GM12878 (cell line): ENCODE results near the gene WIPF1. TPM values are rescaled to one million over a fixed set of nuclear protein-coding genes. Genes with fewer than 3 reads are reported as not detected.

Source experiments
- ATAC-seq: fragments of 200-7000 bp; cut with Tn5 transposase; 3 replicates; pipeline ENCODE4 v1.9.1; 2020; ENCODE audit warnings: mild to moderate bottlenecking, moderate library complexity
- BruUV-seq: library from RNA; stranded (reverse); fragments of 400-500 nt; replicated peaks from 2 replicates; lab custom pipeline; 2021; lab: Mats Ljungman, UMichigan
- CTCF ChIA-PET: fragments of 300-600 bp; sonication (Branson Sonifier 250); formaldehyde crosslinking; extraction: SDS; loops from one replicate; lab custom pipeline; 2021; ENCODE audit warnings: inconsistent platforms; lab: Yijun Ruan, JAX
- POLR2A ChIA-PET: fragments of 350-600 bp; formaldehyde crosslinking; extraction: SDS; loops from one replicate; lab custom pipeline; 2021; ENCODE audit warnings: inconsistent platforms; lab: Charles Lee
- RAD21 ChIA-PET: fragments of 300-600 bp; sonication (Branson Sonifier 250); formaldehyde crosslinking; loops from one replicate; lab custom pipeline; 2023; ENCODE audit warnings: antibody characterized with exemption; ENCODE audit not compliant: unreplicated experiment; lab: Charles Lee
- SMC1A ChIA-PET: fragments of 300-600 bp; sonication (Branson Sonifier 250); formaldehyde crosslinking; loops from one replicate; lab custom pipeline; 2023; ENCODE audit not compliant: unreplicated experiment, uncharacterized antibody; lab: Charles Lee
- DNase-seq: peaks from one replicate; pipeline ENCODE4 v3.0.0-alpha.2; 2011; ENCODE audit warnings: low read depth, low spot score
- FAIRE-seq: peaks from 3 replicates; lab custom pipeline; 2011; peaks lifted over from hg19 to GRCh38; lab: Jason Lieb, UNC
- H2AFZ ChIP-seq: 2 replicates; pipeline ENCODE4 v1.6.0; 2011; ENCODE audit warnings: low read depth, low read length, control low read depth; ENCODE audit not compliant: control insufficient read depth
- H3K27ac ChIP-seq: 2 replicates; pipeline ENCODE4 v1.5.1; 2011; ENCODE audit warnings: control low read depth; ENCODE audit not compliant: control insufficient read depth, insufficient read depth
- H3K27me3 ChIP-seq, 2 experiments: replicated peaks in 1 of 2; 2 replicates each; pipeline versions ENCODE4 v1.6.0 to v1.6.1; 2011; ENCODE audit warnings: low read length in 1 of 2; ENCODE audit not compliant: control insufficient read depth in 2 of 2, insufficient read depth in 2 of 2
- H3K36me3 ChIP-seq, 2 experiments: 2 replicates each; pipeline ENCODE4 v1.5.1; 2011; ENCODE audit warnings: low read length in 1 of 2; ENCODE audit not compliant: control insufficient read depth in 2 of 2, insufficient read depth in 2 of 2
- H3K4me1 ChIP-seq: 2 replicates; pipeline ENCODE4 v1.6.1; 2011; ENCODE audit warnings: mild to moderate bottlenecking, low read length, moderate library complexity, mixed read lengths; ENCODE audit not compliant: control insufficient read depth, insufficient read depth
- H3K4me2 ChIP-seq: 2 replicates; pipeline ENCODE4 v1.6.0; 2011; ENCODE audit warnings: control low read depth; ENCODE audit not compliant: control insufficient read depth, insufficient read depth
- H3K4me3 ChIP-seq: fragments of 200-600 bp; sonication (generic); 2 replicates; pipeline ENCODE4 v1.5.1; 2016
- H3K79me2 ChIP-seq: 2 replicates; pipeline ENCODE4 v1.6.0; 2011; ENCODE audit warnings: low read length; ENCODE audit not compliant: control insufficient read depth, insufficient read depth
- H3K9ac ChIP-seq: 2 replicates; pipeline ENCODE4 v1.8.0; 2011; ENCODE audit warnings: low read length, control low read depth, mixed read lengths; ENCODE audit not compliant: control insufficient read depth, insufficient read depth
- H3K9me3 ChIP-seq: replicated peaks from 3 replicates; pipeline ENCODE4 v1.5.1; 2011; ENCODE audit warnings: mild to moderate bottlenecking, low read length; ENCODE audit not compliant: control insufficient read depth, insufficient read depth
- H4K20me1 ChIP-seq: 2 replicates; pipeline ENCODE4 v1.6.0; 2011; ENCODE audit not compliant: control insufficient read depth, insufficient read depth
- ASH2L ChIP-seq: fragments of 300-600, 200-600 bp; sonication (generic); IDR thresholded peaks from 2 replicates; pipeline ENCODE4 v1.6.1; 2017; ENCODE audit warnings: low read depth, mild to moderate bottlenecking, borderline replicate concordance
- BHLHE40 ChIP-seq, 2 experiments: fragments of 450-650 bp in 1 of 2; IDR thresholded peaks; 2 replicates each; pipeline ENCODE4 v1.6.1; 2011 to 2017; ENCODE audit warnings: low read depth in 2 of 2, borderline replicate concordance in 1 of 2, improper control_type of control experiment in 1 of 2, low read length in 1 of 2, mild to moderate bottlenecking in 1 of 2
- CHD2 ChIP-seq: IDR thresholded peaks from 2 replicates; pipeline ENCODE4 v1.6.1; 2011; ENCODE audit warnings: low read depth, low read length, improper control_type of control experiment, borderline replicate concordance
- EED ChIP-seq: sonication (generic); IDR thresholded peaks from 2 replicates; pipeline ENCODE4 v1.6.1; 2016; ENCODE audit warnings: antibody characterized with exemption, low read depth
- JUNB ChIP-seq: IDR thresholded peaks from 2 replicates; pipeline ENCODE4 v1.6.1; 2016; ENCODE audit warnings: antibody characterized with exemption, mild to moderate bottlenecking
- JUND ChIP-seq: IDR thresholded peaks from 2 replicates; pipeline ENCODE4 v1.6.1; 2012; ENCODE audit warnings: low read depth, mild to moderate bottlenecking, low read length, improper control_type of control experiment, moderate library complexity
- KLF5 ChIP-seq: fragments of 450-650 bp; IDR thresholded peaks from 2 replicates; pipeline ENCODE4 v1.6.1; 2014; ENCODE audit warnings: mild to moderate bottlenecking; ENCODE audit not compliant: partially characterized antibody
- NFXL1 ChIP-seq: fragments of 450-650 bp; IDR thresholded peaks from 2 replicates; pipeline ENCODE4 v1.6.1; 2017; ENCODE audit warnings: antibody characterized with exemption, mild to moderate bottlenecking, borderline replicate concordance
- RB1 ChIP-seq: fragments of 450-650 bp; formaldehyde crosslinking; IDR thresholded peaks from 2 replicates; pipeline ENCODE4 v1.6.1; 2017; ENCODE audit warnings: mild to moderate bottlenecking, borderline replicate concordance
- RBBP5 ChIP-seq: fragments of 200-600 bp; sonication (generic); conservative IDR thresholded peaks from 2 replicates; pipeline ENCODE4 v1.6.1; 2016
- USF2 ChIP-seq: IDR thresholded peaks from 2 replicates; pipeline ENCODE4 v1.6.1; 2011; ENCODE audit warnings: low read depth, low read length, improper control_type of control experiment, borderline replicate concordance
- ZNF274 ChIP-seq: IDR thresholded peaks from one replicate; pipeline ENCODE4 v1.8.0; 2011; ENCODE audit not compliant: insufficient read length, insufficient read depth
- in situ Hi-C: fragments of 300-500 bp; cut with MboI; formaldehyde crosslinking; loops from 9 replicates; pipeline ENCODE4 v1.14.3; 2018; ENCODE audit warnings: mixed read lengths
- intact Hi-C: fragments of 100-400 bp; cut with micrococcal nuclease; formaldehyde crosslinking; loops from one replicate; pipeline ENCODE4 v1.14.2; 2022; ENCODE audit not compliant: unreplicated experiment
- polyA plus RNA-seq, 11 experiments: library from polyadenylated mRNA; depleted of rRNA in 4 of 11; unstranded in 6 of 11; stranded (reverse) in 5 of 11; fragments of >200 nt; fragmentation: Nextera tagmentation in 4 of 11; fragmentation: Illumina TruSeq in 1 of 11; extraction: Ambion mirVana in 4 of 11; extraction: Trizol in 1 of 11; gene quantifications; 1 replicate in 1 of 11; 2 replicates in 10 of 11; pipeline versions ENCODE4 v1.2.1 to v1.2.3, GENCODE V29; 2011 to 2016; ENCODE audit warnings: inconsistent platforms in 2 of 11, missing spikeins in 2 of 11, low read depth in 1 of 11
- total RNA-seq, 4 experiments: library from RNA; depleted of rRNA in 3 of 4; stranded (reverse); fragments of >200 nt in 3 of 4; fragmentation: Illumina TruSeq in 1 of 4; extraction: Trizol in 1 of 4; gene quantifications; 2 replicates each; pipeline versions ENCODE4 v1.2.1 to v1.2.3, GENCODE V29; 2013 to 2021
- TF ChIP-seq, protein P1 (sequence below): fragments of 450-650 bp; IDR thresholded peaks from 2 replicates; pipeline ENCODE4 v1.6.1; 2017; ENCODE audit warnings: mild to moderate bottlenecking, moderate library complexity
- TF ChIP-seq, protein P2 (sequence below): fragments of 450-650 bp; IDR thresholded peaks from 2 replicates; pipeline ENCODE4 v1.6.1; 2017; ENCODE audit warnings: borderline replicate concordance

Gene WIPF1
- total and polyA plus RNA-seq, 10 of the 15 experiments (the other 5 are each of a cell fraction or from before 2014, with no cell fraction given): 23.1 to 188 (median 68.9) TPM

DNA sequence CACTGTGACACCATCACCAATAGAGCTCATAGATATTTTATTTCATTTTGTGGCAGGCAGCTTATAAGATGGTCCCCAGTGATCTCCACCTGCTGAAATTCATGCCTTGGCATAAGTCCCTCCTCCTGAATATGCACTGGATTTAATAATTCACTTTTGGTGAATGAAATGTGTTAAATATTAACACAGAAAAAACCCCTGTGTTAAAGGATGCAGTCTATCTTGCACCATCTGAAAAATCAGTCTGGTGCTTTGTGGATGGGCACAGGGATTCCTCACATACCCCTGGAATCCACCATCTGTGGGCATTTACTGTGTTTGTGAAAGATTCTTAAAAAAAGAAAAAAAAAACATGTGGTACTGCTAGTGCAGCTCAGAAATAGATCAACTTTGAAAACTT lies 26.1 kb upstream of the WIPF1 start:
- H2AFZ ChIP-seq: no peak overlapping the region
- no peak for TF ChIP-seq RBBP5
- TF ChIP-seq JUNB: no peak
- TF ChIP-seq, protein P1, sequence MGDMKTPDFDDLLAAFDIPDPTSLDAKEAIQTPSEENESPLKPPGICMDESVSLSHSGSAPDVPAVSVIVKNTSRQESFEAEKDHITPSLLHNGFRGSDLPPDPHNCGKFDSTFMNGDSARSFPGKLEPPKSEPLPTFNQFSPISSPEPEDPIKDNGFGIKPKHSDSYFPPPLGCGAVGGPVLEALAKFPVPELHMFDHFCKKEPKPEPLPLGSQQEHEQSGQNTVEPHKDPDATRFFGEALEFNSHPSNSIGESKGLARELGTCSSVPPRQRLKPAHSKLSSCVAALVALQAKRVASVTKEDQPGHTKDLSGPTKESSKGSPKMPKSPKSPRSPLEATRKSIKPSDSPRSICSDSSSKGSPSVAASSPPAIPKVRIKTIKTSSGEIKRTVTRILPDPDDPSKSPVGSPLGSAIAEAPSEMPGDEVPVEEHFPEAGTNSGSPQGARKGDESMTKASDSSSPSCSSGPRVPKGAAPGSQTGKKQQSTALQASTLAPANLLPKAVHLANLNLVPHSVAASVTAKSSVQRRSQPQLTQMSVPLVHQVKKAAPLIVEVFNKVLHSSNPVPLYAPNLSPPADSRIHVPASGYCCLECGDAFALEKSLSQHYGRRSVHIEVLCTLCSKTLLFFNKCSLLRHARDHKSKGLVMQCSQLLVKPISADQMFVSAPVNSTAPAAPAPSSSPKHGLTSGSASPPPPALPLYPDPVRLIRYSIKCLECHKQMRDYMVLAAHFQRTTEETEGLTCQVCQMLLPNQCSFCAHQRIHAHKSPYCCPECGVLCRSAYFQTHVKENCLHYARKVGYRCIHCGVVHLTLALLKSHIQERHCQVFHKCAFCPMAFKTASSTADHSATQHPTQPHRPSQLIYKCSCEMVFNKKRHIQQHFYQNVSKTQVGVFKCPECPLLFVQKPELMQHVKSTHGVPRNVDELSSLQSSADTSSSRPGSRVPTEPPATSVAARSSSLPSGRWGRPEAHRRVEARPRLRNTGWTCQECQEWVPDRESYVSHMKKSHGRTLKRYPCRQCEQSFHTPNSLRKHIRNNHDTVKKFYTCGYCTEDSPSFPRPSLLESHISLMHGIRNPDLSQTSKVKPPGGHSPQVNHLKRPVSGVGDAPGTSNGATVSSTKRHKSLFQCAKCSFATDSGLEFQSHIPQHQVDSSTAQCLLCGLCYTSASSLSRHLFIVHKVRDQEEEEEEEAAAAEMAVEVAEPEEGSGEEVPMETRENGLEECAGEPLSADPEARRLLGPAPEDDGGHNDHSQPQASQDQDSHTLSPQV: no peak
- TF ChIP-seq ASH2L: no peak
- no peak for TF ChIP-seq RB1
- TF ChIP-seq NFXL1: no peak
- no peak for TF ChIP-seq ZNF274
- no peak for TF ChIP-seq USF2
- no peak for TF ChIP-seq EED
- no peak for TF ChIP-seq JUND
- TF ChIP-seq BHLHE40 (IDR thresholded peaks at IDR 0.05; ENCODE audit: borderline replicate concordance in 1 of 2, low read depth in 2 of 2, low read length in 1 of 2): no peak
- TF ChIP-seq, protein P2, sequence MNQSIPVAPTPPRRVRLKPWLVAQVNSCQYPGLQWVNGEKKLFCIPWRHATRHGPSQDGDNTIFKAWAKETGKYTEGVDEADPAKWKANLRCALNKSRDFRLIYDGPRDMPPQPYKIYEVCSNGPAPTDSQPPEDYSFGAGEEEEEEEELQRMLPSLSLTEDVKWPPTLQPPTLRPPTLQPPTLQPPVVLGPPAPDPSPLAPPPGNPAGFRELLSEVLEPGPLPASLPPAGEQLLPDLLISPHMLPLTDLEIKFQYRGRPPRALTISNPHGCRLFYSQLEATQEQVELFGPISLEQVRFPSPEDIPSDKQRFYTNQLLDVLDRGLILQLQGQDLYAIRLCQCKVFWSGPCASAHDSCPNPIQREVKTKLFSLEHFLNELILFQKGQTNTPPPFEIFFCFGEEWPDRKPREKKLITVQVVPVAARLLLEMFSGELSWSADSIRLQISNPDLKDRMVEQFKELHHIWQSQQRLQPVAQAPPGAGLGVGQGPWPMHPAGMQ: no peak
- no peak for TF ChIP-seq CHD2
- no peak for TF ChIP-seq KLF5
- H3K9me3 ChIP-seq: no peaks in the 10 kb centered on the region
- no peak overlapping the region for H3K4me3 ChIP-seq
- DNase-seq (no peak), FAIRE-seq (no peak), ATAC-seq (peak; percentile 61)
- H3K4me2 ChIP-seq: no peak overlapping the region
- ChIA-PET POLR2A (interaction anchor here (0.6 to 3.5 kb wide), 9 partner anchors 9 to 130 kb away, joined by 3 to 27 read pairs (median 4); no protein-coding TSS in a partner anchor), CTCF (interaction anchor here (0.9 to 2.6 kb wide), 11 partner anchors 9 to 74 kb away, joined by 3 to 13 read pairs (median 5); partner anchors contain the start of gene WIPF1), SMC1A (interaction anchor here (0.9 to 16.0 kb wide), 9 partner anchors 10 to 131 kb away, joined by 3 to 512 read pairs (median 3); partner anchors contain the start of gene WIPF1), RAD21 (interaction anchor here (0.9 to 2.3 kb wide), 10 partner anchors 9 to 64 kb away, joined by 3 to 34 read pairs (median 6); no protein-coding TSS in a partner anchor)
- no peaks in the 10 kb centered on the region for H3K27me3 ChIP-seq
- intact Hi-C loops (no loop called here), in situ Hi-C loops (no loop called here)
- H3K9ac ChIP-seq: no peak overlapping the region
- no TSS peak for BruUV-seq
- H3K36me3 ChIP-seq: peaks cover 1 to 7% of the 10 kb centered on the region in 2 experiments; a peak in 2 of 4 replicates
- no peaks in the 10 kb centered on the region for H4K20me1 ChIP-seq
- H3K27ac ChIP-seq: no peak overlapping the region
- no peaks in the 10 kb centered on the region; the same call in 1 of the 2 replicates for H3K79me2 ChIP-seq
- no peaks in the 10 kb centered on the region; the same call in 1 of the 2 replicates for H3K4me1 ChIP-seq
